OCI-LY3 (cell line): ENCODE measurements around the gene HAPLN3.

Experiments
- CTCF ChIP-seq: fragments of 200-600, 300-600 bp; sonication (generic); IDR thresholded peaks from 2 replicates; pipeline ENCODE4 v1.5.1; 2014; ENCODE audit warnings: antibody characterized with exemption, low read length, low read depth
- EZH2phosphoT487 ChIP-seq: fragments of 200-600 bp; shearing (Covaris generic); IDR thresholded peaks from 2 replicates; pipeline ENCODE4 v1.6.1; 2018; ENCODE audit warnings: antibody characterized with exemption, mixed run types, low read depth

- TF ChIP-seq CTCF = no peak
- no peak for TF ChIP-seq EZH2phosphoT487
These were observed 10.8 kb upstream of the HAPLN3 start for GRCh38 chr15:88906130-88906529.
